HG02885 (cell line): ENCODE measurements around the gene SOX30.

Source experiments
- ATAC-seq: cut with Tn5 transposase; IDR thresholded peaks from one replicate; pipeline ENCODE4 v1.9.1; 2021; ENCODE audit warnings: mild to moderate bottlenecking; ENCODE audit not compliant: unreplicated experiment, poor library complexity

Gene SOX30

GRCh38 chr5:157611571-157612476 lies 40.4 kb downstream of the SOX30 start:
- ATAC-seq = peak; percentile 55

- ATAC-seq = no peak
These were observed 41.2 kb downstream of the SOX30 start for GRCh38 chr5:157610990-157611389.

- no peak for ATAC-seq
These were observed 43.2 kb downstream of the SOX30 start for GRCh38 chr5:157608972-157609565.

GRCh38 chr5:157607371-157608161 lies 44.7 kb downstream of the SOX30 start:
- ATAC-seq = peak; percentile 54

- ATAC-seq = no peak
These were observed 46.2 kb downstream of the SOX30 start for GRCh38 chr5:157606046-157606445.

GRCh38 chr5:157603333-157604190 lies 48.7 kb downstream of the SOX30 start:
- ATAC-seq = peak; percentile 33

- peak; percentile 63 for ATAC-seq
These were observed 49.7 kb downstream of the SOX30 start for GRCh38 chr5:157602505-157602904.

- ATAC-seq = no peak
These were observed 52.0 kb downstream of the SOX30 start for GRCh38 chr5:157600252-157600651.

GRCh38 chr5:157599565-157599964 lies 52.7 kb downstream of the SOX30 start:
- no peak for ATAC-seq

- ATAC-seq = no peak
These were observed 53.8 kb downstream of the SOX30 start for GRCh38 chr5:157598350-157598936.

GRCh38 chr5:157597277-157597676 lies 55.0 kb downstream of the SOX30 start:
- ATAC-seq = no peak

GRCh38 chr5:157596487-157596886 lies 55.8 kb downstream of the SOX30 start:
- peak; percentile 87 for ATAC-seq

- ATAC-seq = no peak
These were observed 57.4 kb downstream of the SOX30 start for GRCh38 chr5:157594675-157595459.

- ATAC-seq = no peak
These were observed 58.0 kb downstream of the SOX30 start for GRCh38 chr5:157594257-157594656.

- ATAC-seq = no peak
These were observed 59.0 kb downstream of the SOX30 start for GRCh38 chr5:157593052-157593757.

- no peak for ATAC-seq
These were observed 59.6 kb downstream of the SOX30 start for GRCh38 chr5:157592594-157592993.

- no peak for ATAC-seq
These were observed 61.8 kb downstream of the SOX30 start for GRCh38 chr5:157590478-157590877.

GRCh38 chr5:157584628-157585027 lies 67.6 kb downstream of the SOX30 start:
- ATAC-seq = no peak
